SU-DHL-6 (cell line): ENCODE data around the gene SRPK1.
A peak's percentile ranks its signal among the peaks of the same experiment; 100 is the strongest.
"Not testable (repeated sequence)": the region's sequence is repeated elsewhere in the genome, so short reads cannot be mapped to it uniquely, and the experiment has no call there.

Source experiments
- H2AFZ ChIP-seq: fragments of 200-600 bp; sonication (generic); 2 replicates; pipeline ENCODE4 v1.6.1; 2014; ENCODE audit warnings: low read depth, mild to moderate bottlenecking, moderate library complexity, mixed read lengths, antibody characterized with exemption, low read length; ENCODE audit not compliant: severe bottlenecking
- H3F3A ChIP-seq: fragments of 200-600 bp; shearing (Covaris generic); 2 replicates; pipeline ENCODE4 v1.6.0; 2016; ENCODE audit warnings: antibody characterized with exemption, mild to moderate bottlenecking; ENCODE audit not compliant: insufficient read depth
- H3K27ac ChIP-seq: fragments of 200-600 bp; sonication (generic); 2 replicates; pipeline ENCODE4 v1.5.1; 2016; ENCODE audit warnings: low read depth, mild to moderate bottlenecking, low read length, moderate library complexity, mixed read lengths
- H3K27me3 ChIP-seq: fragments of 200-600 bp; sonication (generic), shearing (Covaris generic); 2 replicates; pipeline ENCODE4 v1.6.0; 2014; ENCODE audit warnings: mild to moderate bottlenecking, low read length
- H3K36me3 ChIP-seq: fragments of 200-600 bp; sonication (generic); 2 replicates; pipeline ENCODE4 v1.6.1; 2014; ENCODE audit warnings: mild to moderate bottlenecking, low read length, mixed read lengths
- H3K4me2 ChIP-seq: fragments of 300-600, 200-600 bp; shearing (Covaris generic), sonication (generic); 2 replicates; pipeline ENCODE4 v1.6.0; 2014; ENCODE audit warnings: low read length, low read depth, mild to moderate bottlenecking; ENCODE audit not compliant: poor library complexity, severe bottlenecking
- H3K4me3 ChIP-seq: fragments of 200-600 bp; sonication (generic); 2 replicates; pipeline ENCODE4 v1.5.1; 2014; ENCODE audit warnings: antibody characterized with exemption, low read length, mild to moderate bottlenecking, mixed read lengths; ENCODE audit not compliant: insufficient read depth, poor library complexity, severe bottlenecking
- H3K79me2 ChIP-seq: fragments of 200-600 bp; sonication (generic); 2 replicates; pipeline ENCODE4 v1.6.1; 2014; ENCODE audit warnings: mild to moderate bottlenecking, low read length, moderate library complexity; ENCODE audit not compliant: insufficient read depth
- H3K9ac ChIP-seq: fragments of 200-600 bp; sonication (generic); 2 replicates; pipeline ENCODE4 v1.7.0; 2014; ENCODE audit warnings: mild to moderate bottlenecking, low read length
- H3K9me2 ChIP-seq: fragments of 200-600 bp; sonication (generic); replicated peaks from 2 replicates; pipeline ENCODE4 v1.6.1; 2014; ENCODE audit warnings: low read length; ENCODE audit not compliant: insufficient read depth
- H3K9me3 ChIP-seq: fragments of 200-600 bp; sonication (generic); 2 replicates; pipeline ENCODE4 v1.6.1; 2014; ENCODE audit warnings: low read length, mixed read lengths; ENCODE audit not compliant: insufficient read depth
- H4K20me1 ChIP-seq: fragments of 200-600 bp; sonication (generic); 2 replicates; pipeline ENCODE4 v1.6.1; 2014; ENCODE audit warnings: low read depth, mild to moderate bottlenecking, antibody characterized with exemption, low read length, moderate library complexity, mixed read lengths
- CTCF ChIP-seq: fragments of 200-600 bp; sonication (generic); IDR thresholded peaks from one replicate; pipeline ENCODE4 v1.5.1; 2017; ENCODE audit warnings: antibody characterized with exemption, mild to moderate bottlenecking, low read length, moderate library complexity; ENCODE audit not compliant: insufficient read depth, poor library complexity, severe bottlenecking
- EZH2phosphoT487 ChIP-seq: fragments of 200-600 bp; sonication (generic), shearing (Covaris generic); conservative IDR thresholded peaks from 2 replicates; pipeline ENCODE4 v1.6.1; 2018; ENCODE audit warnings: mild to moderate bottlenecking, antibody characterized with exemption, low read length, moderate library complexity, mixed read lengths

The SRPK1 gene

GRCh38 chr6:35919827-35920751 is 809 bp downstream of the SRPK1 start:
- peak overlapping the region; percentile 78 for H3K9ac ChIP-seq
- peak overlapping the region; percentile 15 for H2AFZ ChIP-seq
- H3K36me3 ChIP-seq: peaks cover 22% of the 10 kb centered on the region
- peak overlapping the region; percentile 90 for H3K4me3 ChIP-seq
- H4K20me1 ChIP-seq: peaks cover 15% of the 10 kb centered on the region
- H3K79me2 ChIP-seq: peaks cover 64% of the 10 kb centered on the region
- H3K9me2 ChIP-seq: no peaks in the 10 kb centered on the region
- H3F3A ChIP-seq: 0 out of 2 replicates have a peak, but pooled peaks cover 4% of the 10 kb centered on the region
- TF ChIP-seq EZH2phosphoT487: no peak
- no peak for TF ChIP-seq CTCF
- no peaks in the 10 kb centered on the region for H3K9me3 ChIP-seq
- H3K27me3 ChIP-seq: no peaks in the 10 kb centered on the region
- peak overlapping the region; percentile 63 for H3K27ac ChIP-seq
- peak overlapping the region; percentile 81 for H3K4me2 ChIP-seq

GRCh38 chr6:35919085-35919826 is 1.6 kb downstream of the SRPK1 start:
- H3K79me2 ChIP-seq: peaks cover 72% of the 10 kb centered on the region
- peaks cover 27% of the 10 kb centered on the region for H3K36me3 ChIP-seq
- peak overlapping the region; percentile 78 for H3K9ac ChIP-seq
- no peaks in the 10 kb centered on the region for H3K9me2 ChIP-seq
- TF ChIP-seq EZH2phosphoT487 (no peak), CTCF (no peak)
- H3F3A ChIP-seq: 0 out of 2 replicates have a peak, but pooled peaks cover 4% of the 10 kb centered on the region
- peak overlapping the region; percentile 15 for H2AFZ ChIP-seq
- H3K4me3 ChIP-seq: peak overlapping the region; percentile 90
- no peaks in the 10 kb centered on the region for H3K9me3 ChIP-seq
- H3K27me3 ChIP-seq: no peaks in the 10 kb centered on the region
- peaks cover 15% of the 10 kb centered on the region for H4K20me1 ChIP-seq
- peak overlapping the region; percentile 63 for H3K27ac ChIP-seq
- peak overlapping the region; percentile 81 for H3K4me2 ChIP-seq

GRCh38 chr6:35916893-35917292 is 4.0 kb downstream of the SRPK1 start:
- H3K9me2 ChIP-seq, H3K9me3 ChIP-seq, H3K4me3 ChIP-seq, H3F3A ChIP-seq, H2AFZ ChIP-seq, H3K27me3 ChIP-seq, H3K27ac ChIP-seq: not testable (repeated sequence)
- Histone ChIP-seq H3K4me2 (peak overlapping the region; percentile 81), H3K36me3 (peaks cover 47% of the 10 kb centered on the region), H4K20me1 (peaks cover 15% of the 10 kb centered on the region), H3K79me2 (peaks cover 88% of the 10 kb centered on the region), H3K9ac (peak overlapping the region; percentile 78; the same call in 1 of the 2 replicates)
